Stomach (tissue), 4 donors: Measurements from ENCODE around the gene PIGP.

Source experiments
- CTCF ChIP-seq, 7 experiments: fragments of 450-650 bp in 4 of 7; fragments of 200-600 bp in 3 of 7; sonication (generic) in 3 of 7; IDR thresholded peaks; one replicate each; pipeline ENCODE4 v1.5.1; 2016 to 2019; ENCODE audit warnings: antibody characterized with exemption in 7 of 7, control low read depth in 2 of 7, mild to moderate bottlenecking in 1 of 7
- POLR2A ChIP-seq, 4 donors: fragments of 450-650 bp; IDR thresholded peaks; one replicate each; pipeline ENCODE4 v1.6.1; 2016; ENCODE audit warnings: antibody characterized with exemption in 4 of 4, control low read depth in 2 of 4, mild to moderate bottlenecking in 1 of 4, moderate library complexity in 1 of 4
- POLR2AphosphoS5 ChIP-seq, 3 donors: sonication (generic); formaldehyde crosslinking; IDR thresholded peaks; one replicate each; pipeline ENCODE4 v1.6.1; 2016; ENCODE audit warnings: antibody characterized with exemption in 3 of 3

GRCh38 chr21:37119421-37120218, 46.7 kb upstream of the PIGP start:
- TF ChIP-seq POLR2AphosphoS5 (IDR thresholded peaks at IDR 0.05), result no peak
- no peak for TF ChIP-seq CTCF (IDR thresholded peaks at IDR 0.05)
- no peak for TF ChIP-seq POLR2A (IDR thresholded peaks at IDR 0.05)
